Measurements from ENCODE around the gene TAS2R39.

DNA sequence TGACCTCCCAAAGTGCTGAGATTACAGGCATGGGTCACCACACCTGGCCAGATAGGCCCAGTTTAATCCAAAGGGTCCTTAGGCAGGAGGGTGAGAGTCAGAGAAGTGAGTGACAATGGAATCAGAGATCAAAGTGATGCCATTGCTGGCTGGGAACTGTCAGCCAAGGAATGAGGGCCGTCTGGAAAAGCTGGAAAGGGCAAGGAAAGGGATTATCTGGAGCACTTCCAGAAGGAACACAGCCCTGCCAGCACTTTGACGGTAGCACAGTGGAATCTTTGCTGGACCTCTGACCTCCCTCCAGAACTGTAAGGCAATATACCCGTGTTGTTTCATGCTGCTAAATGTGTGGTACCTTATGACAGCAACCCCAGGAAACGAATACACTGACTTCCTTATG lies 27.3 kb downstream of the TAS2R39 start:
- no peak for TF ChIP-seq POLR2A (IDR thresholded peaks at IDR 0.05; ENCODE audit: extremely low read depth, insufficient read length)
- no peak for TF ChIP-seq MYC (IDR thresholded peaks at IDR 0.05; ENCODE audit: low read depth, low read length)

Measured in NB4 (cell line).